Right kidney (tissue), 1 donor: Measurements from ENCODE around the gene APPBP2.
"Not testable (repeated sequence)": the region's sequence is repeated elsewhere in the genome, so short reads cannot be mapped to it uniquely, and the experiment has no call there.

Experiments used
- DNase-seq: peaks from one replicate; pipeline ENCODE4 v3.0.0-alpha.2; 2016

The APPBP2 gene

GRCh38 chr17:60495260-60495659 is 30.8 kb downstream of the APPBP2 start:
- no peak for DNase-seq

GRCh38 chr17:60493847-60494321 is 32.2 kb downstream of the APPBP2 start:
- no peak for DNase-seq

DNA sequence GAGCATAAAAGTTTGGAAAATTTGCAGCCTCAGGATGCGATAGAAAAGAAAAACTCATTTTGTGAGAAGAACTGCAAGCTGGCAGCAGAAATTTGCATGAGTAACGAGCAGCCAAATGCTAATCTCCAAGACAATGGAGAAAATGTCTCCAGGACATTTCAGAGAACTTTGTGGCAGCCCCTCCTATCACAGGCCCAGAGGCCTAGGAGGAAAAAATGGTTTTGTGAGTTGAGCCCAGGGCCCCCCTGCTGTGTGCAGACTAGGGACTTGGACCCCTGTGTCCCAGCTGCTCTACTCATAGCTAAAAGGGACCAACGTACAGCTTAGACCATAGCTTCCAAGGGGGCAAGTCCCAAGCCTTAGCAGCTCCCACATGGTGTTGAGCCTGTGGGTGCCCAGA is 34.3 kb downstream of the APPBP2 start:
- DNase-seq, result no peak

DNA sequence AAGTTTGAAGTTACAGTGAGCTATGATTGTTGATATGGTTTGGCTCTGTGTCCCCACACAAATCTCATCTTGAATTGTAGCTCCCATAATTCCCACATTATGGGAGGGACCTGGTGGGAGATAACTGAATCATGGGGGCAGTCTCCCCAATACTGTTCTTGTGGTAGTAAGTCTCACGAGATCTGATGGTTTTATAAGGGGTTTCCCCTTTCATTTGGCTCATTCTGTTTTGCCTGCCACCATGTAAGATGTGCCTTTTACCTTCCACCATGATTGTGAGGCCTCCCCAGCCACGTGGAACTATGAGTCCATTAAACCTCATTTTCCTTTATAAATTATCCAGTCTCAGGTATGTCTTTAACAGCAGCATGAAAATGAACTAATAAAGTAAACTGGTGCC is 35.4 kb downstream of the APPBP2 start:
- not testable (repeated sequence) for DNase-seq

GRCh38 chr17:60481604-60482003 is 44.4 kb downstream of the APPBP2 start:
- DNase-seq, result no peak

DNA sequence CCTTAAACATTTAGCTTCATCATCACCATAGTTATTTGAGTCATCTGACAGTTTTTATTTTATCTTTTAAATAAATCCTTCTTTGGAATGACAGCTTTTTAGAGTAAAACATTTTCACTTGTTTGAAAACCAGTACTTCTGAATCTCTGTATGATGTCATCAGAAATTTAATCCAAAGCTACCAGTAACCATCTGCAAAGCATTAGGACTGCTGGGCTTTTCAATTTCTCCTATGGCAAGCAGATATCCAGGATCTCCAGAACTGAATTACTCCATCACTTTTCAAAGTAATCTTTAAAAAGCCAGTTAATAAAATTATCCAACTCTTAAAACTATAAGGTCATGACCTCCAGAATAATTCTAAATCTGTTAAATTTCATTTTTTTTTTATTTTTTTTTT is 52.3 kb downstream of the APPBP2 start:
- DNase-seq, result no peak

GRCh38 chr17:60472449-60472848 is 53.6 kb downstream of the APPBP2 start:
- DNase-seq, result no peak

DNA sequence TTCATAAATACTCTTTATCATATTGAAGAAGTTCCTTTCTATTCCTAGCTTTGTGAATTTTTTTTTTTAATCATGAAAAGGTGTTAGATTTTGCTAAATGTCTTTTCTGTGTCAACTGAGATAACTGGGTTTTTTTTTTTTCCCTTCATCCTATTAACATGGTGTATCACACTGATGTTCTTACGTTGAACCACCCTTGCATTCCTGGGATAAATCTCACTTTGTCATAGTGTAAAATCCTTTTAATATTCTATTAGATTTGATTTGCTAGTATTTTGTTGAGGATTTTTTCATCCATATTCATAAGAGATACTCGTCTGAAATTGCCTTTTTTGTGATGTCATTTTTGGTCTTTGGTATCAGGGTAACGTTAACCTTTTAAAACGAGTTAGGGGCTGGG is 54.6 kb downstream of the APPBP2 start:
- no peak for DNase-seq

GRCh38 chr17:60468371-60468770 is 57.7 kb downstream of the APPBP2 start:
- DNase-seq, result no peak

DNA sequence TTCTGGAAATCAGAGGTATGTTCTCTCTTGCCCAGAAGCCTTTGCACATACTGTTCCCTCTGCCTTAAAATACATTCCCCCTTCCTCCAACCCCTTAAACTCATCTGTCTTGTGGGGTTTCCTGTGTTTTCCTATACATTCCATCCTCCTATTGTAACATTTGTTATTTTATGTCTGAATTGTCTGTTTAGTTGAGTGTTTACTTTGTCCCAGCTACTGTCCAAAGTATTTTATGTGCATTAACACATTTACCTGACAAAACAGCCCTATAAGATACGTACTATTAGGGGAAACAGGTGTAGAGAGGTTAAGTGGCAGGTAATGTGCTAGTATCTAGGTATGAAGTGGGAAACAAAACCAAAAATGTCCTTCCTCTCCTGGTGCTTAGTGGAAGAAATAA is 61.7 kb downstream of the APPBP2 start:
- no peak for DNase-seq

- DNase-seq, result no peak
Observed at GRCh38 chr17:60463157-60463835, 62.7 kb downstream of the APPBP2 start.

GRCh38 chr17:60461584-60461983 is 64.5 kb downstream of the APPBP2 start:
- no peak for DNase-seq

DNA sequence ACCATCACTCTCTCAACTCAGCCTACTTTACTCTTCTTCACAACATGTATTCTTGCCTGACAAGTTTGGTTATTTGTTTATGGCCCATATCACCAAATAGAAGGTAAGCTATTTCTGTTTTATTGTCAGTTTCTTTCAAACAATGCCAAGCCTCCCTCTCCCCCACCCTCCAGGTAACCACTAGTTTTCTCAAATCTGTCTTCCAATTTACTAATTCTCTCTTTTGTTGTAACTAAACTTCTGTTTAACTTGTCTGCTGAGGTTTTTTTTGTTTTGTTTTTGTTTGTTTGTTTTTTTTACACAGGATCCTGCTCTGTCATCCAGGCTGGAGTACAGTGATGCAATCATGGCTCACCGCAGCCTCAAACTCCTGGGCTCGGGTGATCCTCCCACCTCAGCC is 68.9 kb downstream of the APPBP2 start:
- DNase-seq, result no peak

DNA sequence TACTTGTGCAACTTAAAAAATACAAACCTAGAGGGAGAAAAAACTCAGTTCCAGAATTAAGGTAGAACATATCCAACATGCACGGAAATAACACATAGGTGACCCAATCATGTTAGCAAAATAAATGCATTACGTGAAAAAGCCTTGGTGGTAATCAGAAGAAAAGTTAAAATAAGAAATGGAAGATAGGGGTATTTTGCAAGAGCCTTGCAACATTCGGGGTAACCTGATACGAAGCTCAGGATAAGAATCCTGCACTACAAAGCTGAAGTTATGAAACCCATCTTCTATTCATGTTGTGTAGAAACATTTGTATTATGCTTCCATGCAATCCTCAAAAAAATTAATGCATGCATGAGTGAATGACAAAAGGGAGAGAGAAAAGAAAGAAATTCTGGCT is 70.7 kb downstream of the APPBP2 start:
- DNase-seq, result no peak

DNA sequence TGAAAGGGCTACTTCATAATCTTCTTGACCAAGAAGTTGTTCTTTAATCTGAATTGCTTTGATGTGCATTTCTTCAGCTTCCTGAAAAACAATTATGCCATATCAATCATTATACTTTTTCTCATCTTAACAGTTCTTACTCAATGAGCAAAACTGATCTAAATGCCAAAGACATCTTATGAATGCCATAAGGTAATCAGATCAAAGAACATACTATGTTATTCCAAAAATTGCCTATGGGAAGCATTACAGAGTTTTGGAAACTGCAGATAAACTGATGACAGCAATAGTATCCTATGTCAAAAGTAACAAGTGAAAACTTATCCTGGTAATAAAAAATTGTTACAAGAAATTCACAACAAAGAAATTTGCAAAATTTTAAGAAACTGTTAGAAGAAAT is 74.1 kb downstream of the APPBP2 start:
- no peak for DNase-seq

DNA sequence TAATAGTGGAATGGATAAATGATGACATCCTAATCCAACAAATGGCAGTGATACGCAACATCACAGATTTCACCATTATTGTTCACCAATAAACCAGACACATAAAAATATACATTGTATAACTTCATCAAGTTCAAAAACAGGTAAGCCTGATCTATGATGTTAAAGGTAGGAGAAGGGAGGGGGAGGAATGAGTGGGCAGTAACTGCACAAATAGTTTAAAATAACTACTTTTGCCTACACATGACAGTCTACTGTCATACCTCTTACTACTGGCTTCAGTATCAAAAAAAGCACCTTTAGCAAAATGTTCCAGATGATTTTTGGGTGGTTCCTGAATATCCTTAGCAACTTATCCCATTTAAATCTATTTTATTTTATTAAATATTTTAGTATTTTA is 75.0 kb downstream of the APPBP2 start:
- no peak for DNase-seq

DNA sequence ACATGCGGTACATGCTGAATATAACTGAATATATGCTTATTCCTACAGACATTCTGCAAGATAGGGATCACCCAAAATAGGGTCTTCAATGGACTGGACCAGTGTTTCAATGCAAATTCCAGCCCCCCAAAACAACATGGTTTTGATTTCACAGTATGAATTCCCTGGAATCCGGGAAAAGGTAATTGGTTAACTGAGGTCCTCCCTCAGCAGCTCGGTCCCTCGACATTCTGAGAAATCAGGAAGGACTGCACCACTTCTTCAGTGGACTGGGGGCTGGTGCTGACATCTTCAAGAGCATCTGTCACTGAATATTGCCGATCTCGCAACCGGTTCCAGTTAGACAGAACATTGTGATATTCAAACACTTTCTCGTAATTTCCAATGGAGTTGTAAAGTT is 78.7 kb downstream of the APPBP2 start:
- no peak for DNase-seq

- no peak for DNase-seq
Observed at GRCh38 chr17:60445144-60445543, 80.9 kb downstream of the APPBP2 start.

- DNase-seq, result no peak
Observed at GRCh38 chr17:60443713-60444112, 82.3 kb downstream of the APPBP2 start.

DNA sequence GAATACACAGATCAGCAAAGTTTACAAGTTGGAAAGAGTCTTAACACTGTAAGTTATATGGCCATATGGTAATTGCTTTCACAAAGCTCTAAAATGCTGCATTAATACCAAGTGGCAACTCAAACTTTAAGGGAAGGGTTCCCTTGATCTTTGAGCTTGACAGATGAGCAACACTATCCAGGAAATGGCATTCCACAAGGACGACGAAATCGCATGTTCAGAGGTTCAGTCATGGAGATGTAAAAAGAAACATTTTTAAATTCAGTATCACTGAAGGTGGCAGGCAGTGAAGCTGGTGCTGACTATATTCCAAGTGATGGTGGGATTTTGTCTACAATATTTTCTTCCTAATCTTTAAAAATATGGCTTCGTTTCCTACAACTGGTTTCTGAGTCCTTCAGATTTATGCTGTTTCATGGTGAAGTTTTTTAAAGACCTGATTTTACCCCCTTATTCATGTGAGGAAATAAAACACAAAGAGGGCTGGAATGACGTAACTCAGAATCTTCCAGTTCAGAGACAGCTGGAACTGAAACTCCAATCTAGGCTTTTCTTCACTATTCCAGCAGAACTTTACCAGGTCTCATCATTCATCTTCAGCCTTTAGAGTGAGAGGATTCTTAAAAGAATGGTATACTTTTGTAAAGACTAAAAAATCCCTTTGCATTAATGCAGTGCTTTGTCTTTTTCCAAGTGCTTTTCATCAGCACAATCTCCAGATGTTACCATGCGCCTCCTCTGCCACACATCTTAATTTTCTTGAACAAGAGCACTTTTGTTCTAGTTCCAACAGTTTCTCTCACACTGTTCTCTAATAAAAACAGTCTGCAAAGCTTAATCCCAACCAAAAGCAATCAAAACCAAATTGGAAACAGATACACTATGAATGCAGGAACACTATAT is 83.5 kb downstream of the APPBP2 start:
- DNase-seq, result no peak

DNA sequence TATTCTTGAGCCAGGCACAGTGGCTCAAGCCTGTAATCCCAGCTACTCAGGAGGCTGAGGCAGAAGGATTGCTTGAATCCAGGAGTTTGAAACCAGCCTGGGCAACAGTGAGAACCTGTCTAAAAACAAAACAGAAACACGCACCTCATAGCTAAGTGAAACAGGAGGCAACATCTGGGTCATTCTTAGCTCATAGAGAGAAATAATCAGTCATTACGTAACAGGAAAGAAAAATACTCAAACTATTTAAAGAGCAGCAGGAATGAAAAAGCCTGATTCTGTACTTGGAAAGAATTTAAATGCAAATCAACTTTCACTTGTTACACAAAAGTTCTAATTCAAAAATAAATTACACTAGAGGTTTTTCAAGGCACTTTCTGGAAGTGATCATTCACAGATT is 86.5 kb downstream of the APPBP2 start:
- DNase-seq, result no peak

- DNase-seq, result no peak
Observed at GRCh38 chr17:60436676-60437075, 89.4 kb downstream of the APPBP2 start.

DNA sequence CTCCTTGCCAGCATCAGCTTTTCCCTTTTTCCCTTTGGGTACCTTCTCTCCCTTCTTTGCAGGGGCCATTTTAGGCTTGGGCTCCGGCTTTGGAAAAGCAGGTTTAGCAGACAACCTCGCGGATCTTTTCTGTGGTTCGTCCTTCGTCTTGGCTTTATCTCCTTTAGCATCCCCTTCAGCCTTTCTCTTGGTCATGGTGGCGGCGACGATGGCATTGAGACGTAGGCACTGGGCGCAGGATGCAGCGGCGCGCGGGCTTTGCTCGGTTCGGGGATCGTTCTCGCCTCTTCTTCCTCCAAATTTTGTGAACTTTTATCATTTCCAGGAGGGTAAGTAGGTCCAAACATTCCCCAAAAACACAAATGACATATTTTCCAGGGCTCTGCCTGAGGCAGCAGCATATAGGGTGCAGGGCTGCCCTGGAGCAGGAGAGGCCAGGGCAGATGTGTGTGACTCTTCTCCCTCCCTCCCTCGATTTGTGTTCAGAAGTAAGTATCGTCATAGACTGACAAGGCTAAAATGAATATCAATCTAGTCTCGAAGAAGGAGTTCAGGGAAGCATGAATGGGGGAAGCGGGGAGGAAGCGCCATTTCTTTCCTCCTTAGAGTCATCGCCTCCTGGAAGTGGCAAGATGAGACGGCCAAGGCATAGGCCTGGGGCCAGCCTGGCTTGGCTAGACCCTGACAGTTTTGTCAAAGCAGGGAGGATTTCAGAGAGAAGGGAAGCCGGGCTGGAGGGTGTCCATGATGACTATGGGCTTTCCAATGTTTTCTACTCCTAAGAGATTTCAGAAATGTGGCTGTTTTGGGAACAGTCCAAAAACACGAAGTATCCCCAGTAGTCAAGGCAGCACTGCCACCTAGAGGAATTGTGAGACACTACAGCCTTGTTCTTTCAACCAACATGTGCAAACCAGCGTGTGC is 90.5 kb downstream of the APPBP2 start:
- peak; percentile 54 for DNase-seq
